Hepatocyte (in vitro differentiated cells): ENCODE measurements around the gene SPATA21. TPM values are rescaled to one million over a fixed set of nuclear protein-coding genes. Genes with fewer than 3 reads are reported as not detected.

Experiments
- DNase-seq: peaks from one replicate; pipeline ENCODE4 v3.0.0-alpha.2; 2016; ENCODE audit warnings: low spot score
- H2AFZ ChIP-seq: fragments of 200-600 bp; sonication (generic); 2 replicates; pipeline ENCODE4 v1.6.0; 2016; ENCODE audit warnings: antibody characterized with exemption, mild to moderate bottlenecking
- H3K27ac ChIP-seq: fragments of 200-600 bp; sonication (generic); 2 replicates; pipeline ENCODE4 v1.5.1; 2016; ENCODE audit warnings: mild to moderate bottlenecking
- H3K27me3 ChIP-seq: fragments of 200-600 bp; sonication (generic); 2 replicates; pipeline ENCODE4 v1.6.1; 2016
- H3K36me3 ChIP-seq: fragments of 200-600 bp; sonication (generic); replicated peaks from 2 replicates; pipeline ENCODE4 v1.5.1; 2016; ENCODE audit warnings: low read depth; ENCODE audit not compliant: insufficient read depth
- H3K4me1 ChIP-seq: fragments of 200-600 bp; sonication (generic); 2 replicates; pipeline ENCODE4 v1.5.1; 2016; ENCODE audit warnings: mild to moderate bottlenecking, moderate library complexity; ENCODE audit not compliant: insufficient read depth
- H3K4me2 ChIP-seq: fragments of 200-600 bp; sonication (generic); 2 replicates; pipeline ENCODE4 v1.6.0; 2016
- H3K4me3 ChIP-seq: fragments of 200-600 bp; sonication (generic); 2 replicates; pipeline ENCODE4 v1.5.1; 2016; ENCODE audit warnings: mild to moderate bottlenecking
- H3K79me2 ChIP-seq: fragments of 200-600 bp; sonication (generic); 2 replicates; pipeline ENCODE4 v1.6.0; 2017; ENCODE audit warnings: mild to moderate bottlenecking
- H3K9me2 ChIP-seq: fragments of 200-600 bp; sonication (generic); replicated peaks from 2 replicates; pipeline ENCODE4 v1.6.0; 2017; ENCODE audit warnings: mild to moderate bottlenecking; ENCODE audit not compliant: insufficient read depth
- H3K9me3 ChIP-seq: fragments of 200-600 bp; sonication (generic); 2 replicates; pipeline ENCODE4 v1.5.1; 2016; ENCODE audit warnings: low read depth, mild to moderate bottlenecking
- H4K20me1 ChIP-seq: fragments of 200-600 bp; sonication (generic); 2 replicates; pipeline ENCODE4 v1.6.0; 2016; ENCODE audit warnings: mild to moderate bottlenecking; ENCODE audit not compliant: insufficient read depth, poor library complexity, severe bottlenecking
- CTCF ChIP-seq: fragments of 200-600 bp; sonication (generic); IDR thresholded peaks from 2 replicates; pipeline ENCODE4 v1.5.1; 2016; ENCODE audit warnings: antibody characterized with exemption, mild to moderate bottlenecking; ENCODE audit not compliant: poor library complexity
- EZH2 ChIP-seq: fragments of 200-600 bp; sonication (generic); IDR thresholded peaks from 2 replicates; pipeline ENCODE4 v1.6.1; 2016; ENCODE audit warnings: antibody characterized with exemption, mild to moderate bottlenecking, borderline replicate concordance
- EZH2phosphoT487 ChIP-seq: fragments of 200-600 bp; sonication (generic); IDR thresholded peaks from one replicate; pipeline ENCODE4 v1.6.1; 2018; ENCODE audit warnings: antibody characterized with exemption, mild to moderate bottlenecking, low read depth, moderate library complexity; ENCODE audit not compliant: unreplicated experiment, severe bottlenecking
- WGBS: methylation state at CpG from one replicate; pipeline ENCODE4 v1.1.6; 2016; ENCODE audit warnings: low lambda C conversion rate; ENCODE audit errors: missing lambda C conversion rate; 5-methylcytosine and 5-hydroxymethylcytosine counted together
- polyA plus RNA-seq: library from polyadenylated mRNA; unstranded; fragments of >200 nt; fragmentation: Nextera tagmentation; extraction: Ambion mirVana; gene quantifications from 2 replicates; pipeline ENCODE4 v1.2.1, GENCODE V29; 2016
- total RNA-seq: library from RNA; depleted of rRNA; stranded (reverse); fragments of >200 nt; gene quantifications from 2 replicates; pipeline ENCODE4 v1.2.3, GENCODE V29; 2014

The SPATA21 gene
- total and polyA plus RNA-seq, 2 experiments from 2014 or later, result 0.30 to 0.92 TPM

- Histone ChIP-seq H3K27me3 (no peaks in the 10 kb centered on the region), H3K36me3 (no peaks in the 10 kb centered on the region), H3K79me2 (no peaks in the 10 kb centered on the region), H3K27ac (no peak overlapping the region), H3K9me3 (no peaks in the 10 kb centered on the region), H3K9me2 (no peaks in the 10 kb centered on the region), H3K4me3 (no peak overlapping the region), H2AFZ (no peak overlapping the region), H4K20me1 (no peaks in the 10 kb centered on the region), H3K4me2 (no peak overlapping the region), H3K4me1 (no peaks in the 10 kb centered on the region)
- no peak for DNase-seq
- TF ChIP-seq CTCF, result no peak
- no peak for TF ChIP-seq EZH2phosphoT487
- no peak for TF ChIP-seq EZH2
- 81% methylated on average over 7 of the region's 7 CpGs for WGBS
Measured at GRCh38 chr1:16418823-16419425, 18.3 kb downstream of the SPATA21 start.

GRCh38 chr1:16413191-16413590 is 24.0 kb downstream of the SPATA21 start:
- Histone ChIP-seq H2AFZ (no peak overlapping the region), H4K20me1 (no peaks in the 10 kb centered on the region), H3K4me3 (no peak overlapping the region), H3K4me1 (no peaks in the 10 kb centered on the region), H3K79me2 (no peaks in the 10 kb centered on the region), H3K27ac (no peak overlapping the region), H3K9me3 (no peaks in the 10 kb centered on the region), H3K27me3 (no peaks in the 10 kb centered on the region), H3K4me2 (no peak overlapping the region), H3K36me3 (no peaks in the 10 kb centered on the region), H3K9me2 (no peaks in the 10 kb centered on the region)
- no peak for DNase-seq
- 92% methylated on average over 3 of the region's 3 CpGs for WGBS
- TF ChIP-seq EZH2phosphoT487 (no peak), EZH2 (no peak), CTCF (no peak)

GRCh38 chr1:16410803-16411202 is 26.4 kb downstream of the SPATA21 start:
- H3K9me3 ChIP-seq, result no peaks in the 10 kb centered on the region
- H3K79me2 ChIP-seq, result no peaks in the 10 kb centered on the region
- WGBS, result 95% methylated on average over 5 of the region's 5 CpGs
- H3K27ac ChIP-seq, result no peak overlapping the region
- H3K4me1 ChIP-seq, result no peaks in the 10 kb centered on the region
- no peak for TF ChIP-seq EZH2
- no peak for TF ChIP-seq CTCF
- TF ChIP-seq EZH2phosphoT487, result no peak
- no peak for DNase-seq
- no peaks in the 10 kb centered on the region for H4K20me1 ChIP-seq
- H3K4me2 ChIP-seq, result no peak overlapping the region
- H3K4me3 ChIP-seq, result no peak overlapping the region
- H3K27me3 ChIP-seq, result no peaks in the 10 kb centered on the region
- no peaks in the 10 kb centered on the region for H3K36me3 ChIP-seq
- H3K9me2 ChIP-seq, result no peaks in the 10 kb centered on the region
- no peak overlapping the region for H2AFZ ChIP-seq
